Hepatocyte (in vitro differentiated cells): Measurements from ENCODE around the gene VPS37C. TPM values are rescaled to one million over a fixed set of nuclear protein-coding genes. Genes with fewer than 3 reads are reported as not detected.

Source experiments
- DNase-seq: peaks from one replicate; pipeline ENCODE4 v3.0.0-alpha.2; 2016; ENCODE audit warnings: low spot score
- H2AFZ ChIP-seq: fragments of 200-600 bp; sonication (generic); 2 replicates; pipeline ENCODE4 v1.6.0; 2016; ENCODE audit warnings: antibody characterized with exemption, mild to moderate bottlenecking
- H3K27ac ChIP-seq: fragments of 200-600 bp; sonication (generic); 2 replicates; pipeline ENCODE4 v1.5.1; 2016; ENCODE audit warnings: mild to moderate bottlenecking
- H3K27me3 ChIP-seq: fragments of 200-600 bp; sonication (generic); 2 replicates; pipeline ENCODE4 v1.6.1; 2016
- H3K36me3 ChIP-seq: fragments of 200-600 bp; sonication (generic); replicated peaks from 2 replicates; pipeline ENCODE4 v1.5.1; 2016; ENCODE audit warnings: low read depth; ENCODE audit not compliant: insufficient read depth
- H3K4me1 ChIP-seq: fragments of 200-600 bp; sonication (generic); 2 replicates; pipeline ENCODE4 v1.5.1; 2016; ENCODE audit warnings: mild to moderate bottlenecking, moderate library complexity; ENCODE audit not compliant: insufficient read depth
- H3K4me2 ChIP-seq: fragments of 200-600 bp; sonication (generic); 2 replicates; pipeline ENCODE4 v1.6.0; 2016
- H3K4me3 ChIP-seq: fragments of 200-600 bp; sonication (generic); 2 replicates; pipeline ENCODE4 v1.5.1; 2016; ENCODE audit warnings: mild to moderate bottlenecking
- H3K79me2 ChIP-seq: fragments of 200-600 bp; sonication (generic); 2 replicates; pipeline ENCODE4 v1.6.0; 2017; ENCODE audit warnings: mild to moderate bottlenecking
- H3K9me2 ChIP-seq: fragments of 200-600 bp; sonication (generic); replicated peaks from 2 replicates; pipeline ENCODE4 v1.6.0; 2017; ENCODE audit warnings: mild to moderate bottlenecking; ENCODE audit not compliant: insufficient read depth
- H3K9me3 ChIP-seq: fragments of 200-600 bp; sonication (generic); 2 replicates; pipeline ENCODE4 v1.5.1; 2016; ENCODE audit warnings: low read depth, mild to moderate bottlenecking
- H4K20me1 ChIP-seq: fragments of 200-600 bp; sonication (generic); 2 replicates; pipeline ENCODE4 v1.6.0; 2016; ENCODE audit warnings: mild to moderate bottlenecking; ENCODE audit not compliant: insufficient read depth, poor library complexity, severe bottlenecking
- CTCF ChIP-seq: fragments of 200-600 bp; sonication (generic); IDR thresholded peaks from 2 replicates; pipeline ENCODE4 v1.5.1; 2016; ENCODE audit warnings: antibody characterized with exemption, mild to moderate bottlenecking; ENCODE audit not compliant: poor library complexity
- EZH2 ChIP-seq: fragments of 200-600 bp; sonication (generic); IDR thresholded peaks from 2 replicates; pipeline ENCODE4 v1.6.1; 2016; ENCODE audit warnings: antibody characterized with exemption, mild to moderate bottlenecking, borderline replicate concordance
- EZH2phosphoT487 ChIP-seq: fragments of 200-600 bp; sonication (generic); IDR thresholded peaks from one replicate; pipeline ENCODE4 v1.6.1; 2018; ENCODE audit warnings: antibody characterized with exemption, mild to moderate bottlenecking, low read depth, moderate library complexity; ENCODE audit not compliant: unreplicated experiment, severe bottlenecking
- WGBS: methylation state at CpG from one replicate; pipeline ENCODE4 v1.1.6; 2016; ENCODE audit warnings: low lambda C conversion rate; ENCODE audit errors: missing lambda C conversion rate; 5-methylcytosine and 5-hydroxymethylcytosine counted together
- polyA plus RNA-seq: library from polyadenylated mRNA; unstranded; fragments of >200 nt; fragmentation: Nextera tagmentation; extraction: Ambion mirVana; gene quantifications from 2 replicates; pipeline ENCODE4 v1.2.1, GENCODE V29; 2016
- total RNA-seq: library from RNA; depleted of rRNA; stranded (reverse); fragments of >200 nt; gene quantifications from 2 replicates; pipeline ENCODE4 v1.2.3, GENCODE V29; 2014

The VPS37C gene
- total and polyA plus RNA-seq, 2 experiments from 2014 or later: 17.0 to 26.6 TPM

DNA sequence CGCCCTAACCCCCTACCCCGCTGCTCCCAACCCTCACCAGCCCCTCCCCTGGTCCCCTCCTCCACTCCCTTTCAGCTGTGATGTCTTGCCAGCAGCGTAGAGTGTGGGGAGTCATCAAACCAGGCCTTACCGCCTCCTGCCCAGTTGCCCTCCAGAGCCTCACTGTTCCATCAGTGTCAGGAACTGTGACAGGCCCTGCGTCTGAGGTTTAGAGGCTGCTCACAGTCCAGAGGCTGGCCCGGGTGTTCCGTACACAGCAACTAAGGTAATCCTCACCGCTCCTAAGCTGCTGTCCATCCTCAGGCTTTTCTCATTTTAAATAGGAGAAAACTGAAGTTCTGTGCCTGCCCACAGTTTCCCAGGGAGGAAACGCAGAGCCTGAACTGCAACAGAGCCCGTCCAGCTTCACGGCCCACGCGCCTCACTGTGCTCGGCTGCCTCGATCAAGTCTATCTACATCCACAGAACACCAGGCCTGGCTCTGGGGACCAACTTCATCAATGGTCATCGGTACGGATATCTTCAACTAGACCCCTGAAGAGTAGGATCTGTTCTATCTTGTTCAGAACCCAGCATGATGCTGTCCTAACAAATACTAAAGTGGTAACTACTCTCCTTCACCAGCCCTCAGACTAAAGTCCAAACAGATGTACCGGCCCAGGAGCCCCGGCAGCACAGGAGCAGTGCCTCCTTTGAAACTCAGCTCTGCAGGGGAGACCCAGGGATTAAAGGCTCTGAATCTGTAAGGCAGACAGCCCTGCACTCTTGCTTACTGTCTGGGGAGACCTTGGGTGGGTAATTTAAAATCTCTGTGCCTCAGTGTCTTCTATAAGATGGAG is 10.3 kb downstream of the VPS37C start:
- Histone ChIP-seq H3K79me2 (peaks cover 90% of the 10 kb centered on the region), H3K9me2 (no peaks in the 10 kb centered on the region), H3K9me3 (peaks cover 3% of the 10 kb centered on the region), H4K20me1 (peaks cover 14% of the 10 kb centered on the region), H3K27ac (peak overlapping the region; percentile 91), H3K36me3 (no peaks in the 10 kb centered on the region), H2AFZ (no peak overlapping the region), H3K27me3 (no peaks in the 10 kb centered on the region), H3K4me1 (peaks cover 64% of the 10 kb centered on the region), H3K4me3 (no peak overlapping the region), H3K4me2 (peak overlapping the region; percentile 50)
- DNase-seq: no peak
- TF ChIP-seq CTCF (no peak), EZH2phosphoT487 (no peak), EZH2 (no peak)
- 69% methylated on average over 19 of the region's 19 CpGs for WGBS

DNA sequence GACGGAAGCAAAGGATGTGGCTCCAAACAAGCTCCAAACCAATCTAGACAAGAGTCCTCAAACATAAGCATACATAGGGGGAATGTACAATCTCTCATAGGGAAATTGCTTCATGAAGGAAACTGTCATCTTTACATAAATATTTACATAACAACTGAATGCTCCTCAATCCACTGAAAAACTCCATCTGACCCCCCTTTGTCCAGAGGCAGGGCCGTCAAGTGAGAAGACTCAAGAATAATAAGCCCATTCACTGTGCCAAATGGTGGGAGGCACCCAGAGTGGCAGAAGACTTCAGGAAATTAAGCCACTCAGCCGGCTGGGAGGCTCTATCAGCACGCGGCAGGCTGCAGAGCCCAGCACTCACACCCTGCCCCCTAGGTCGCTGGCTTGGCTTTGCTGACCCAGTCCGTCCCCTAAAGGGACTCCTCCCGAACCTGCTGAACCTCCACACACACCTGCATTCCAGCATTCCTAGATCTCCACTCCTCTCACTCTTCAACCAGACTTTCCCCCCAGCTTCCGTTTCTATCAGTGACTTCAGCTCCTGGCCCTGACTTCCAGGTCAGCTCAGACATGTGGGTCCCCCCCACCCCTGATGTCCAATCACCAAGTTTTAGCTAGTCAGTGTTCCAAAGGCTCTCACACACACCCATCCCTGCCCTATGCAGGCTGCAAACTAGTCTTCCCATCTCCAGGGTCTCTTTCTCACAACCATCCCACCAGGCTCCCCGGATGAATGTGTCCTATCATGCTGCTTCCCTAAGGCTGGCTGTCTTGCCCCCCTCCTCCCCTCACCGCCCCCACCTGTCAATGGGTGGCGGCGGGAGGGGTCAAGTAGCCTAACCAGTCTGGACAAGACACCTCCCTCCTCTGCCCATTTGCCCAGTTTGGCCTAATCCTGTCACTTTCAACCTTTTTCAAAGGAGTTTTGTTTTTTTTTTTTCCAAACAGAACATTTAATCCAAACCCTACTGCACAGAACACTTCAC is 11.3 kb downstream of the VPS37C start:
- H3K4me3 ChIP-seq: no peak overlapping the region
- peaks cover 3% of the 10 kb centered on the region for H3K9me3 ChIP-seq
- H2AFZ ChIP-seq: no peak overlapping the region
- H3K36me3 ChIP-seq: no peaks in the 10 kb centered on the region
- peaks cover 19% of the 10 kb centered on the region for H4K20me1 ChIP-seq
- peaks cover 90% of the 10 kb centered on the region for H3K79me2 ChIP-seq
- H3K27me3 ChIP-seq: no peaks in the 10 kb centered on the region
- H3K9me2 ChIP-seq: no peaks in the 10 kb centered on the region
- TF ChIP-seq EZH2phosphoT487 (no peak), EZH2 (no peak), CTCF (no peak)
- H3K4me1 ChIP-seq: peaks cover 64% of the 10 kb centered on the region
- peak overlapping the region; percentile 50 for H3K4me2 ChIP-seq
- 32% methylated on average over 13 of the region's 13 CpGs for WGBS
- peak overlapping the region; percentile 91 for H3K27ac ChIP-seq
- DNase-seq: peak; percentile 51

DNA sequence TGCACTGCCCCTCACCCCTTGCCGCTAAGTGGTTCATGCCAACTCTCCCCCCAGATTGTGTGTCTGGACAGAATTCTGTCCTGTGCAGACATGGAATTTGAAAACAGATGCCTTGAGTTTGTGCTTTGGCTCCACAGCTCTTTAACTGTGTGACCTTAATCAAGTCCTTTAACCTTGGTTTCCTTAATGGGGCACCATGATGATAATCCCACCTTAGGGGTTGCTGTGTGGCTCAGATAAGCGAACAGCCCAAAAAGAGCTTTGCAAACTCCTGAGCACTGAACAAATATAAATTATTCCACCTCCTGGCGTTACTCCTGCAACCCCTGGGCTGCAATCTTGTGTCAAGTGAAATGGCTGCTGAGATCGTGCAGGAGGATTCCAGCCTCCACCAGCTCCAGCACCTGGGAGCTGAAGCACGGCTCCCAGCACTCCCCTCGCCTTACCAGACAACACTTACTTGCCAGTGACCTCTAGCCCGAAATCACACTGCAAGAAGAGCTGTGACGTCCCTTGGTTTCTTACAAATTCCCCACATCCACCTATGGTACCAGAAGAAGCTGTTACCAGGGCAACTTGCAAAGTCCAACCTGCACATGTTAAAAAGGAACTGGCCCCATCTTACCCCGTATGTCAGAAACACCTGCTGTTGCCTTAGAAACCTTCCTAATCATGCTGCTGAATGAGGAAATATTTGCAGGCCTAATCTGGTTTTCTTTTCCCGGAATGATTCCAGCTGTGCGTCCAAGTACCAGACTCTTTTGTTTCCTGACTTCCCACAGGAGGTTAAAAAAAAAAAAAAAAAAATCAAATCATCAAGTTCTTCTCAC is 13.2 kb downstream of the VPS37C start:
- Histone ChIP-seq H3K4me3 (no peak overlapping the region), H4K20me1 (peaks cover 21% of the 10 kb centered on the region), H3K4me2 (no peak overlapping the region), H3K79me2 (peaks cover 89% of the 10 kb centered on the region), H3K9me3 (no peaks in the 10 kb centered on the region), H3K9me2 (no peaks in the 10 kb centered on the region), H3K27me3 (no peaks in the 10 kb centered on the region), H3K36me3 (no peaks in the 10 kb centered on the region), H2AFZ (no peak overlapping the region), H3K27ac (peak overlapping the region; percentile 91), H3K4me1 (peaks cover 52% of the 10 kb centered on the region)
- no peak for TF ChIP-seq EZH2phosphoT487
- TF ChIP-seq CTCF: no peak
- no peak for TF ChIP-seq EZH2
- DNase-seq: no peak
- 63% methylated on average over 11 of the region's 11 CpGs for WGBS
